ENCODE measurements around the gene ADGRV1.
"Not testable (repeated sequence)": the region's sequence is repeated elsewhere in the genome, so short reads cannot be mapped to it uniquely, and the experiment has no call there.

The ADGRV1 gene

DNA sequence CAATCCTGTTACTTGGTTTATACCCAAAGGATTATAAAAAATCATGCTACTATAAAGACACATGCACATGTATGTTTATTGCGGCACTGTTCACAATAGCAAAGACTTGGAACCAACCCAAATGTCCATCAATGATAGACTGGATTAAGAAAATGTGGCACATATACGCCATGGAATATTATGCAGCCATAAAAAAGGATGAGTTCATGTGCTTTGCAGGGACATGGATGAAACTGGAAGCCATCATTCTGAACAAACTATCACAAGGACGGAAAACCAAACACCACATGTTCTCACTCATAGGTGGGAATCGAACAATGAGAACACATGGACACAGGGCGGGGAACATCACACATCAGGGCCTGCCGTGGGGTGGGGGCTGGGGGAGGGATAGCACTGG is 34.5 kb downstream of the ADGRV1 start:
- DNase-seq (ENCODE audit: low read depth): not testable (repeated sequence)

DNA sequence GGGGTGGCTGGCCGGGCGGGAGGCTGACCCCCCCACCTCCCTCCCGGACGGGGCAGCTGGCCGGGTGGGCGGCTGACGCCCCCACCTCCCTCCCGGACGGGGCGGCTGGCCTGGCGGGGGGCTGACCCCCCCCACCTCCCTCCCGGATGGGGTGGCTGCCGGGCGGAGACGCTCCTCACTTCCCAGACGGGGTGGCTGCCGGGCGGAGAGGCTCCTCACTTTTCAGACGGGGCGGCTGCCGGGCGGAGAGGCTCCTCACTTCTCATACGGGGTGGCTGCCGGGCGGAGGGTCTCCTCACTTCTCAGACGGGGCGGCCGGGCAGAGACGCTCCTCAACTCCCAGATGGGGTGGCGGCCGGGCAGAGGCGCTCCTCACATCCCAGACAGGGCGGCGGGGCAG is 37.2 kb downstream of the ADGRV1 start:
- not testable (repeated sequence) for DNase-seq (ENCODE audit: low read depth)

DNA sequence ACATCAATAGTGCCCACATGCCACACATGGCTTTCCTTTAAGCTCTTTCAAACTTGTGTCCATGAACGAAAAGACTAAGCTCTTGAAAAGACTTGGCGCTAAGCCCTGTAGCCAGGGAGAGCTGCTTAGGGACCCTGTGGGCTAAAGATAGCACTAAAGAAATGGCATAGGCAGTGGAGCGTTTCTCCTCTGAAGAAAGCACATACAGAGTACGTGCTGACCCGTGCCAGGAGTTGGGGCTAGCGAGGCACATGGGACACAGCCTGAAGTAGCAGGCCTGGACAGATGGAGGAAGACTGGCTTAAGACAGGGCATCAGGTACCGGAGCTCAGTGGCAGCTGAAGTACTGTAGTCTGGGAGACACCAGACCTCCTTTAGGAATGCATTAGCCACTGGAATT is 39.7 kb downstream of the ADGRV1 start:
- DNase-seq (ENCODE audit: low read depth): no peak

DNA sequence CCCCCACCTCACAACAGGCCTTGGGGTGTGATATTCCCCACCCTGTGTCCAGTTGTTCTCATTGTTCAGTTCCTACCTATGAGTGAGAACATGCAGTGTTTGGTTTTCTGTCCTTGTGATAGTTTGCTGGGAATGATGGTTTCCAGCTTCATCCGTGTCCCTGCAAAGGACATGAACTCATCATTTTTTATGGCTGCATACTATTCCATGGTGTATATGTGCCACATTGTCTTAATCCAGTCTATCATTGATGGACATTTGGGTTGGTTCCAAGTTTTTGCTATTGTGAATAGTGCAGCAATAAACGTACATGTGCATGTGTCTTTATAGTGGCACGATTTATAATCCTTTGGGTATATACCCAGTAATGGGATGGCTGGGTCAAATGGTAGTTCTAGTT is 41.7 kb downstream of the ADGRV1 start:
- not testable (repeated sequence) for DNase-seq (ENCODE audit: low read depth)

DNA sequence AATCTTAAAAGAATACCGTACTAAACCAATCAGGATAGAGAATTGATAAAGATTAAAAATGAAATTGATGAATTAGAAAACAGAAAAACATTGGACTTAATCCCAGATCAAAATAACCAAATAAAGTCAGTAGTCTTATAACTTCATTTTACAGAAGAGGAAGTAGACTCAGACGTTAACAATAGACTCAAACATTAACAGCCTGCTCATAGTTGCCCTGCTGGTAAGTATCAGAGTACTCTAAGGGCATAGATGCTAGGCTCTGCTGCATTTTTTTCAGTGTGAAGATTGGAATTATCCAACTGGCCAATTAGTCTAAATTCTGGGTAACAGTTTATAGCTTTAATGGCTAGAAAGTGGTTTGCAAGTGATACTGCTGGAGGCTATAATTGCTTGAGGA is 42.9 kb downstream of the ADGRV1 start:
- no peak for DNase-seq (ENCODE audit: low read depth)

- no peak for DNase-seq (ENCODE audit: low read depth)
Observed at GRCh38 chr5:90602681-90603080, 44.1 kb downstream of the ADGRV1 start.

GRCh38 chr5:90606539-90606938 is 47.9 kb downstream of the ADGRV1 start:
- DNase-seq (ENCODE audit: low read depth): no peak

- DNase-seq (ENCODE audit: low read depth): no peak
Observed at GRCh38 chr5:90612919-90613318, 54.3 kb downstream of the ADGRV1 start.

DNA sequence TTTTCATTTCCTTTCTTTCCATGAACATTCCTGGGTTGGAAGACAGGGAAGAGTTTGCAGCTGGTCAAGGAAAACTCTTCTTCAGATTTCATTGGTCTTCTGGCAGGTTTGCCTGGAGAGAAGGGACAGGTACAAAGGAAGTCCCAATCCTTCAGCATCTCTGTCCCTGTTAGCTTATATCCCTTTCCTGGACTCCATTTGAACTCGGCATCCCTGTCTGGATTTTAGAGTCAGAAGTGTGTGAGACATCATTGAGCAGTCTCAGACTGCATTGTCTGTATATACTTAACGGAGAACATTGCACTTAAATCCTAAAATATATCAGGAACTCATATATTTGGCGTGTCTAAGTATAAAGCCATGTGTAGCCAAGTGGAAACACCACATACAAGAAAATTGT is 54.9 kb downstream of the ADGRV1 start:
- no peak for DNase-seq (ENCODE audit: low read depth)

DNA sequence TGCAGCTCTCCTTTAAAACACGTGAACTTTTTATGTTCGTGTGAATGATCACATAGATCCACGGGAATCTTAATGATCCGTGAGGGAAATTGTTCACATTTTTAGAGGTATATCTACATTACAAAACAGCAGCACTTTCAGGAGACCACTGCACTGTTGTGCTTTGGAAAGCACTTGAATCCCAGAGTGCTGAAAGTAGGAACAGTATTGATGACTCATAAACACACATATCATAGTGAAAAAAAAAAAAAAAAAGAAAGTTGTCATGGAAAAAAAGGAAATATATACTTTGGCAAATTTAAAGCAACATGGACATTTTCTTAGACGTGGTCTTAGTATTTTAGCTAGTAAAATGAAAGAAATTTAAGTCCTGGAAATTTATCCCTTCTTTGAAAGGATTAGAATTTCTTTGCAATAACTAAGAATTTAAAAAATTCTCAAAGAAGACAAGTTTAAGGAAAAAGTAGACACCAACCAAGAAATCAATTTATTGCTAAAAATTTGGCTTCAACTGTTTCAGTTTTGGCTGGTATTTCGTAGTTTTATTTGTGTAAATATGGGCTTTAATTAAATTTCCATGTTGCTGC is 55.4 kb downstream of the ADGRV1 start:
- no peak for DNase-seq (ENCODE audit: low read depth)

- DNase-seq (ENCODE audit: low read depth): no peak
Observed at GRCh38 chr5:90615355-90615754, 56.8 kb downstream of the ADGRV1 start.

GRCh38 chr5:90618071-90618470 is 59.5 kb downstream of the ADGRV1 start:
- no peak for DNase-seq (ENCODE audit: low read depth)

GRCh38 chr5:90619762-90620161 is 61.2 kb downstream of the ADGRV1 start:
- DNase-seq (ENCODE audit: low read depth): not testable (repeated sequence)

DNA sequence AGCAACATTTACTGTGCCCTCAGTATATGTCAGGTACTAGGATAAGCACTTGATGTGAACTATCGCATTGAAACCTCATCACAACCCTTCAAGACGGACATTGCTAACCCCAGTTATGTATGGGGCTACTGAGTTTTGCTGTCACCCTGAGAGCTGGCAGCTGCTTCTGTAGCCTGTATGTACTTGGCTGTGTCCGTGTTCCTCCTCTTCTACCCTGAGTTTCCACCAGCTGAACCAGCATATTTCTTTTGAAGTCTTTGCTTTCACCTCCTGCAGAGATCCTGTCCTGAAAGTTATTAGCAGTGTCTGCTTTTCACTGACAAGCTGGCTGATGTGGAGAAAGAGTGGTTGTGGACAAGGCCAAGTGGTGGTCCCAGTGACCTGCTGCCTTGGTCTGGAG is 63.3 kb downstream of the ADGRV1 start:
- no peak for DNase-seq (ENCODE audit: low read depth)

- no peak for DNase-seq (ENCODE audit: low read depth)
Observed at GRCh38 chr5:90626493-90626892, 67.9 kb downstream of the ADGRV1 start.

- DNase-seq (ENCODE audit: low read depth): no peak
Observed at GRCh38 chr5:90628492-90628891, 69.9 kb downstream of the ADGRV1 start.

DNA sequence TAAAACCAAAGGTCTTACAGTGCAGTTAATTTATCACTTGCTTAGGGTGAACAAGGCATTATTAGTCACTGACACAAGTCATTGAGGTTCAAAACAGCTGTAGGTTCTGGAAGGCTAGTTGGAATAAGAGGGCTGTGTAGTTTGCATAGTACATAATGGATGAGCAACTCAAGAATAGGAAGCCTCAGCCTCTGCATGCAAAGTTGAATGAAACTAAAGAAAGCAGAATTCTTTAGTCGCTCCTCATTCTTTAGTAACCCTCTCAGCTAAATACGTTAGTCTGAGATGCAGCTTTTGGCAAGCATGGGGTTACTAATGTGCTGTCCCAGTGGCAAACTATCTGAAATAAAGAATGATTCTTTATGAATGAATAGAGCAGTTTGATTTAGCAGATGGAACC is 74.2 kb downstream of the ADGRV1 start:
- DNase-seq (ENCODE audit: low read depth): no peak

DNA sequence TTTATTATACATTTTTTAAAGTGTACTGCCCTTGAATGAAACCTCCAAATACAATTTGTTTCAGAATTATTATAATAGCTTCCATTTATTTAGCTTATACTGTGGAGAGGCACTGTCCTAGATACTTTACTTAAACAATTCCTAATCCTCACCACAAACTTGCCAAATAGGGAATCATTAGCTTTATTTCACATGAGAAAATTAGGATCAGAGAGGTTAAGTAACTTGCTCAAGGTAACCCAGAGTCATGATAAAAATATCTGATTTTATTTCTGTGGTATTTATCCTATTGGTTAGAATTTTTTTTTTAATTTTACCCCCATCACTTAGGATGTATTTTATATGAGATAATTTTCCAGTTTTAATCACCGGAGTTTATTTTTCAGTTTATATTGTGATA is 78.4 kb downstream of the ADGRV1 start:
- no peak for DNase-seq (ENCODE audit: low read depth)

DNA sequence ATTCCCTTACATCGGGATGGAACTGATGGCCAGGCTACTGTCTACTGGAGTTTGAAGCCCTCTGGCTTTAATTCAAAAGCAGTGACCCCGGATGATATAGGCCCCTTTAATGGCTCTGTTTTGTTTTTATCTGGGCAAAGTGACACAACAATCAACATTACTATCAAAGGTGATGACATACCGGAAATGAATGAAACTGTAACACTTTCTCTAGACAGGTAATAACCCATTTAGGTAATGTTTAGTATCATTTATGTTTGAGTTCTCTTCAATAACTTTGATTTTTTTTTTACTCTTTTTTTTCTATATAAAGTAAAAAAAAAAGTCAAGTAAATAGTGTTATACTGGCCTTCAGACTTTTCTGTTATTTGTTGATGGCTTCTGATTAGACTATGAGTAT is 79.1 kb downstream of the ADGRV1 start:
- DNase-seq (ENCODE audit: low read depth): no peak

DNA sequence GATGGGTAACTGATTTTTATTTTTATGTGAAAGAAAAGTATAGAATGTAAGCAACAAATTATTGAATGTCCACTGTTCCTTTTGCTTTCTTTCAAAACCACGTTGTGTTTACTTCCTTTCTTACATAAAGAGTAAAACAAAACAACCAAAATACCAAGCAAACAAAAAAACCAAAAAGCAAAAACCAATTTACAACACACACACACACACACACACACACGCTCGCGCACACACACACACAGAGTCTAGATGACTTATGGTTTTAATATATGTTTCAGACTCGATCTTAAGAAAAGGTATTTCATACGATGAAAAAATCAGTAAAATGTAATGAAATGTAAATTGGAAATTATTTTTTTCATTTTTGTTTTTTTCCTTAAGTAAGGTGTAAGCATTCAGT is 80.3 kb downstream of the ADGRV1 start:
- DNase-seq (ENCODE audit: low read depth): no peak

- DNase-seq (ENCODE audit: low read depth): no peak
Observed at GRCh38 chr5:90640484-90641059, 82.0 kb downstream of the ADGRV1 start.

- no peak for DNase-seq (ENCODE audit: low read depth)
Observed at GRCh38 chr5:90641528-90641927, 82.9 kb downstream of the ADGRV1 start.

DNA sequence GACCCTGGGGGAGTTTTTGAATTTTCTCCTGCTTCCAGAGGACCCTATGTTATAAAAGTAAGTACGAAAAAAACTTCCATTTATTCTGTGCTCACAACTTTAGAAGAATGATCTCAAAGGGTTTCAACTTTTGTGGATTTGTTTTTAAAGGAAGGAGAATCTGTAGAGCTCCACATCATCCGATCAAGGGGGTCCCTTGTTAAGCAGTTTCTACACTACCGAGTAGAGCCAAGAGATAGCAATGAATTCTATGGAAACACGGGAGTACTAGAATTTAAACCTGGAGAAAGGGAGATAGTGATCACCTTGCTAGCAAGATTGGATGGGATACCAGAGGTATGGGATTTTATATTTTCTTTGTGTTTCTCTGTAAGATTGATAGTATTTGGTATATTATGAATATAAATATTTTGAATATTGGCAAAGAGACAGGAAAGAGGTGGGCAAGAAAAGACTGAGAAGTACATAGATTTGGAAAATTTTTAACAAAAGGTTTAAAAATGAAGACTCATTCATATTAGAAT is 84.2 kb downstream of the ADGRV1 start:
- no peak for DNase-seq (ENCODE audit: low read depth)

GRCh38 chr5:90644132-90644531 is 85.5 kb downstream of the ADGRV1 start:
- no peak for DNase-seq (ENCODE audit: low read depth)

Measured in stimulated activated CD8-positive, alpha-beta memory T cell treated with anti-CD3 and anti-CD28 coated beads, Interleukin-4, amount 100 ng/mL, for 24 hours (primary cell).